HFFc6 (cell line): ENCODE results near the gene JAZF1. TPM values are rescaled to one million over a fixed set of nuclear protein-coding genes. Genes with fewer than 3 reads are reported as not detected.
"Not testable (repeated sequence)": the region's sequence is repeated elsewhere in the genome, so short reads cannot be mapped to it uniquely, and the experiment has no call there.

ENCODE experiments used
- DNase-seq: peaks from one replicate; pipeline ENCODE4 v3.0.0-alpha.2; 2018
- H3K27ac Mint-ChIP-seq: 2 replicates; pipeline ENCODE4 v1.8.0; 2020; ENCODE audit warnings: mild to moderate bottlenecking, mixed read lengths
- H3K27me3 Mint-ChIP-seq: 2 replicates; pipeline ENCODE4 v1.8.0; 2021; ENCODE audit warnings: mild to moderate bottlenecking, moderate library complexity, mixed read lengths; ENCODE audit not compliant: insufficient read depth
- H3K36me3 Mint-ChIP-seq: 2 replicates; pipeline ENCODE4 v1.8.0; 2021; ENCODE audit warnings: low read depth, mixed read lengths
- H3K4me1 Mint-ChIP-seq: 2 replicates; pipeline ENCODE4 v1.8.0; 2020; ENCODE audit warnings: low read depth, mixed read lengths
- H3K4me3 Mint-ChIP-seq: 2 replicates; pipeline ENCODE4 v1.8.0; 2020; ENCODE audit warnings: mild to moderate bottlenecking, moderate library complexity, mixed read lengths
- H3K9me3 Mint-ChIP-seq: 2 replicates; pipeline ENCODE4 v1.8.0; 2020; ENCODE audit warnings: mild to moderate bottlenecking, mixed read lengths
- total RNA-seq, 6 experiments: library from RNA; stranded (reverse); fragmentation: NEBNext Ultra II Directional; extraction: Animal tissue kit (Norgen Biotek cat#: 25700); gene quantifications; 2 replicates in 1 of 6; 3 replicates in 5 of 6; pipeline ENCODE4 v1.2.3, GENCODE V29; 2021
- TF ChIP-seq, protein P1 (sequence below): fragments of 200-600 bp; sonication (generic); IDR thresholded peaks from 2 replicates; pipeline ENCODE4 v1.5.0; 2021; ENCODE audit warnings: antibody characterized with exemption, mild to moderate bottlenecking

JAZF1 gene
- total RNA-seq, 6 experiments from 2014 or later, result 17.5 to 26.3 (median 21.4) TPM

GRCh38 chr7:27925573-27926201, 254.9 kb downstream of the JAZF1 start:
- H3K36me3 Mint-ChIP-seq, result no peaks in the 10 kb centered on the region
- no peak overlapping the region for H3K4me3 Mint-ChIP-seq
- no peak overlapping the region for H3K27ac Mint-ChIP-seq
- H3K27me3 Mint-ChIP-seq, result peaks cover 4% of the 10 kb centered on the region
- H3K9me3 Mint-ChIP-seq, result no peaks in the 10 kb centered on the region
- no peak for DNase-seq
- TF ChIP-seq, protein P1, sequence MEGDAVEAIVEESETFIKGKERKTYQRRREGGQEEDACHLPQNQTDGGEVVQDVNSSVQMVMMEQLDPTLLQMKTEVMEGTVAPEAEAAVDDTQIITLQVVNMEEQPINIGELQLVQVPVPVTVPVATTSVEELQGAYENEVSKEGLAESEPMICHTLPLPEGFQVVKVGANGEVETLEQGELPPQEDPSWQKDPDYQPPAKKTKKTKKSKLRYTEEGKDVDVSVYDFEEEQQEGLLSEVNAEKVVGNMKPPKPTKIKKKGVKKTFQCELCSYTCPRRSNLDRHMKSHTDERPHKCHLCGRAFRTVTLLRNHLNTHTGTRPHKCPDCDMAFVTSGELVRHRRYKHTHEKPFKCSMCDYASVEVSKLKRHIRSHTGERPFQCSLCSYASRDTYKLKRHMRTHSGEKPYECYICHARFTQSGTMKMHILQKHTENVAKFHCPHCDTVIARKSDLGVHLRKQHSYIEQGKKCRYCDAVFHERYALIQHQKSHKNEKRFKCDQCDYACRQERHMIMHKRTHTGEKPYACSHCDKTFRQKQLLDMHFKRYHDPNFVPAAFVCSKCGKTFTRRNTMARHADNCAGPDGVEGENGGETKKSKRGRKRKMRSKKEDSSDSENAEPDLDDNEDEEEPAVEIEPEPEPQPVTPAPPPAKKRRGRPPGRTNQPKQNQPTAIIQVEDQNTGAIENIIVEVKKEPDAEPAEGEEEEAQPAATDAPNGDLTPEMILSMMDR, result no peak
- H3K4me1 Mint-ChIP-seq, result peaks cover 35% of the 10 kb centered on the region

DNA sequence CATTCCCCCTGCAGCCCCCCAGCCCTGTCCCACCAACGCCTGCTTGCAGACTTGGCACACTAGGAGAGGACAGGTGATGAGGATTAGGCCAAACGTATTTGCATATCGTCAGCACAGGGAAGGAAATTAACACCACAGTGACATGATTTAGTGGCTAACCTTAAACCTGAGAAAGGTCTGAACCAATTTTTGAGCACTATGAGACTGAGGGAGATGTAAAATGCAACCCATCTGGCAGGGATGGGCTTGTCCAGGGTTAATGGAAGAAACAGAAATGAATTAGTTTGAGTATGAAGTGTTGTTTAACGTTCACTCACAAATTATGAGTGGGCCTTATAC, 257.0 kb downstream of the JAZF1 start:
- Mint-ChIP-seq H3K4me3 (no peak overlapping the region), H3K9me3 (no peaks in the 10 kb centered on the region), H3K4me1 (peaks cover 54% of the 10 kb centered on the region)

DNA sequence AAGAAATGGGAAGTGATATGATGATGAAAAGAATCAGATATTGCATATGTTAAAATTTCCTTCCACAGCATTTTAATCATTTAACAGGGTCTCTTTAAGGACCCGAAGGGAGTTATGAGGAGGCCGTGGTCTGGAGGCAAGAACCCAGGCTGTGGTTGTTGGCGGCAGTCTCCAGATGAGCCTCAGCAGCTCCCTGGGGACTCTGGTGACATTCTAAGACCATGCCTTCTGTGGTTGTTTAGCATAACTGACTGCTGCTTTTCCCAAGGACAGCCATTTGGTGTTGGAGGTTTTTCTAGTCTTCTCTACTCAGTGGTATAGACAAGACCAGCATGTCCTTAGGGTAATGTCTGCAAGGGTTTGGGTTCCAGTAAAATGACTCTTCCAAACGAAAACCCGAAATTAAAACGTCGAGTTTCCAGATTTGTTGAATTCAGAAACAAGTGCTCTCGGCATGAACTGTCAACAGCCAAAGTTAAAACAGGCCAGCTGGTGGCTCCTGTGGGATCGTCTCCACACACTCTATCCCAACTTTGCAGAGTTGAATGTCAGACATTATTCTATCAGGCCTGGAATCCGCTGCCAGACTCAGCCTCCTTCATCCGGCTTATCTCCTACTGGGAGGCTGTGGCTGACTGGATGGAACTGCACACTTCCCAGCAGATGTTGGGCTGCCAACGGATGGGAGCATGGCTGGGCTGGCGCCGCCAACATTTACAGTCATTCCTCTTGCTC, 257.5 kb downstream of the JAZF1 start:
- no peak for DNase-seq
- H3K9me3 Mint-ChIP-seq, result no peaks in the 10 kb centered on the region
- TF ChIP-seq, protein P1, result no peak

More for the DNA sequence above, 257.0 kb downstream of the JAZF1 start:
- TF ChIP-seq, protein P1, result no peak
- Mint-ChIP-seq H3K36me3 (no peaks in the 10 kb centered on the region), H3K27ac (no peak overlapping the region), H3K27me3 (peaks cover 4% of the 10 kb centered on the region)
- DNase-seq, result no peak

GRCh38 chr7:27922389-27922788, 258.2 kb downstream of the JAZF1 start:
- DNase-seq, H3K27me3 Mint-ChIP-seq, H3K36me3 Mint-ChIP-seq, H3K27ac Mint-ChIP-seq, H3K4me3 Mint-ChIP-seq, H3K9me3 Mint-ChIP-seq: not testable (repeated sequence)
- peaks cover 66% of the 10 kb centered on the region for H3K4me1 Mint-ChIP-seq

More for the DNA sequence above, 257.5 kb downstream of the JAZF1 start:
- Mint-ChIP-seq H3K27me3 (peaks cover 4% of the 10 kb centered on the region), H3K27ac (no peak overlapping the region), H3K4me1 (peaks cover 59% of the 10 kb centered on the region), H3K4me3 (no peak overlapping the region), H3K36me3 (no peaks in the 10 kb centered on the region)

GRCh38 chr7:27921081-27921836, 259.3 kb downstream of the JAZF1 start:
- Mint-ChIP-seq H3K36me3 (peaks cover 3% of the 10 kb centered on the region; the same call in 1 of the 2 replicates), H3K27me3 (peaks cover 2% of the 10 kb centered on the region; the same call in 1 of the 2 replicates), H3K9me3 (no peaks in the 10 kb centered on the region), H3K27ac (peak overlapping the region; percentile 60), H3K4me3 (peak overlapping the region; percentile 69), H3K4me1 (peaks cover 77% of the 10 kb centered on the region)
- TF ChIP-seq, protein P1, result peak; percentile 82
- peak; percentile 94 for DNase-seq
